ENCODE measurements around the gene ITGA6. TPM values are rescaled to one million over a fixed set of nuclear protein-coding genes. Genes with fewer than 3 reads are reported as not detected.

The ITGA6 gene
- total RNA-seq, 2 donors from 2014 or later: 38.0 to 47.1 TPM

DNA sequence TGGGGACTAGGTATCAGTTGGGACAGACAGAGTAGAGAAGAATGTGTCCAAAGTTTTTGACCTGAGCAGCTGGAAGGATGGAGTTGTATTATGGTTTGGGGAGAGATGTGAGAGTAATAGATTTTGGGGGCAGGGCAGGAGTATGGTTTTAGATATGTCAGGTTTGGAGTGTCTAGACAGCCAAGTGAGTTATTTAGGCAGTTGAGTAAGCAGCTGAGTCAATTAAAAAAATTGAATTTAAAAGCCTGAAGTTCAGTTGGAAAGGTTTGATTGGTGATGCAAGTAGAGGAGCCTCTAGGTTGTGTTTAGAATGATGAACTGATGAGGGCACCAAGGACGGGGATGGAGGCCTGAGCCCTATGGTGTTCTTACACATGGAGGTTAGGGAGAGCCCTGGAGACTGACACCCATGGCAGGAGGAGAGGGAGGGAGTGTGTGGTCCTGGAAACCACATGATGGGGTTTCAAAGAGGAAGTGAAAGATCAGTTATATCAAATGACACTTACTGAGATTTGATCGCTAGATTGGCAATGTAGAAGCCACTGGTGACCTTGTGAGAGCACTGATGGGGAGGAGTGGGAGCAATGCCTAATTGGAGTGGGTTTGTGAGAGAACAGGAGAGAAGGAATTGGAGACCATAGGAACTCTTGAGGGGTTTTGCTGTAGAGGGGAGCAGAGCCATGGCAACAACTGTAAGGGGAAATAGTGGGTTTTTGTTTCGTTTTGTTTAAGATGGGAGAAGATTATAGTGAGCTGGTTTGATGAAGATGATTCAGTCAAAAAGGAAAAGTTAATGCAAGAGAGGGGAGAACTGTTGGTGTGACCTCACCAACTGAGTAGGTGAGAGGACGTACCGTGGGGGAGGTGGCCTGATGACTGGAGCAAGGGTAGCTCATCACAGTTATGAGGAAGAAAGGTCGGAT lies 10.3 kb downstream of the ITGA6 start:
- intact Hi-C loops (cut with DNase I): no loop called here
- no peak for DNase-seq (ENCODE audit: low spot score)

DNA sequence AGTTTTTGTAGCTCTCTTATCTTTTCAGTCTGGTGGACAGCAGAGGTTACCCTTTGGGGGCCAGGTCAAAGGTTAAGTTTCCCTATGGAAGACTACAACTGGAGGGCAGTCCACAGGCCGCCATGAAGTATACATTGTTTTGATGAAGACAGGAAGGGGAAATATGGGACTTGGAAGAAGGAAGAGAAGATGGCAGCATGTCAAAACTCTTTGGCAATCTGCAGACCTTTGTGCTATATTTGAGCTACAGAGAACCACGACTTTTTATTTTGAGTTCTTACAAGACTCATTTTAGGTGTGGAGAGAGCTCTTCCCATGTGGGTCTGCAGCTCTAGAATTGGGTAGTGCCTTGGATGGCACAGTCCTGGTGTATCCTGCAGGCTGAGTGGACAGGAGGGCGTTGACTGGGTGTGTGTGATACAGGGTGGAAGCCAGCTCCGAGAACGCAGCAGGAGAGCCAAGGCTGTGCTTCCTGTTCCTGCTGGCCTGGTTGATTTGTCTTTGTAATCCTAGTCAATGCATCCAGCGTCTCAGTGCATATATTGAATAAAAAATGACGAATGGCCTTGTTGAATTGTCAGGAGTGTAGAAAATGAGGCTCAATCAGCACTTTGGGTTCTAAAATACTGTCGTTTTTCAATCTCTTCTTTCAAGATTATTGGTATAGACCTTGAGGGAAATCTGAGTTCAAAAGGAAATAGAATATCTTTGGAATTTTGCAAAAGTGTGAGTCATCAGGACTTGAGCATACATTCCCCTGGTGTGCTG lies 11.5 kb downstream of the ITGA6 start:
- intact Hi-C loops (cut with DNase I): no loop called here
- no peak for DNase-seq (ENCODE audit: low spot score)

DNA sequence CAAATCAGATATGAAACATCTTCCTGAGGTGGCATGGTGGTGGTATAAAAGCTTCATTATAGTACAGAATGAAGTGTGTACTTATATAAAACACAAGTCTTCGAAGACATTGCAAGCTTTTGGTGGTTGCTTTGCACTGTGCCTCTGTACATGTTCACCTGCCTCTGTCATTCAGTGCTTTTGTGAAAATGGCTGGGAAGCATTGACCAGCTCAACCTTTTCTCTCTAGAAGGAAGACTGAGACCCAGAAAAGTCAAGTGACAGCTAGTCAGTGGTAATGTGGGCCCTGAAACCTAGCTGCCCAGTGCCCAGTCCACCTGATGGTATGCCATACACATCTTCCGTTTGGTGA lies 12.1 kb downstream of the ITGA6 start:
- intact Hi-C loops (cut with DNase I): no loop called here
- no peak for DNase-seq (ENCODE audit: low spot score)

DNA sequence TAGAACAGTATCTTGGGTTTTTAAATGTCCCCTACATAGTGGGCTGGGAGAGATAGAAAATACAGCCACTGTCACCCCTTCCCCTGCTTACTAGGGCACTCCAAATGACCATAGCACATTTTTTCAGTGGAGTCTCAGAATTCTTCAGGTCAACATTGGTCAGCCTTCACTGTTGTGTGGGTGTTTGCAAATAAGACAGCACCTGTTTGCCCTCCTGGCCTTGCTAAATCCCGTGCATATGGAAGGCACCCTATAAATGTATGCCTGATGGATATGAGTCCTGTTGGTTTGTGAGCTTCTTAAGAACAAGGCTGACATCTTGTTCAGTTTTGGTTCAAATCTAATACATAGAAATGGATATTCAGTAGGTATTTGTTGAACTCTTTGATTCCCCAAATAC lies 12.5 kb downstream of the ITGA6 start:
- DNase-seq (ENCODE audit: low spot score): no peak
- intact Hi-C loops (cut with DNase I): no loop called here

DNA sequence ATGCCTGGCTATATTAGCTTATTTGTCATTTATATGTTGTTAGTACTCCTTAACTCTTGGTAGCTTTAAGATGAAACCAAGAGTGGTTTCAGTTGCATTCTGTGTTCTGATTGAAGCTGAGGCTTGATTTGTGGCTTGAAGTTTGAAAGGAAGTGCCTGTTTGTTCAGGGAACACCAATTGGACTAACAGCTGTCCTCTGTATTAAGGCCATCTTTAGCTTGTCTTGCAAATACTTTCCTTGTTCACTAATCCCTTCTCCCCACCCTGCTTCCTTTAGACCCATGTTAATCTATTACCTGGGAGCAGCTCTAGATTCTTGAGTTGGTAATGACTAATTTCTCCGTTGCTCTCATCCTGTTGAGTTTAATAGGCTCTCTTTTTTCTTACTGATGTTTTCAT lies 13.4 kb downstream of the ITGA6 start:
- intact Hi-C loops (cut with DNase I): no loop called here
- DNase-seq (ENCODE audit: low spot score): no peak

DNA sequence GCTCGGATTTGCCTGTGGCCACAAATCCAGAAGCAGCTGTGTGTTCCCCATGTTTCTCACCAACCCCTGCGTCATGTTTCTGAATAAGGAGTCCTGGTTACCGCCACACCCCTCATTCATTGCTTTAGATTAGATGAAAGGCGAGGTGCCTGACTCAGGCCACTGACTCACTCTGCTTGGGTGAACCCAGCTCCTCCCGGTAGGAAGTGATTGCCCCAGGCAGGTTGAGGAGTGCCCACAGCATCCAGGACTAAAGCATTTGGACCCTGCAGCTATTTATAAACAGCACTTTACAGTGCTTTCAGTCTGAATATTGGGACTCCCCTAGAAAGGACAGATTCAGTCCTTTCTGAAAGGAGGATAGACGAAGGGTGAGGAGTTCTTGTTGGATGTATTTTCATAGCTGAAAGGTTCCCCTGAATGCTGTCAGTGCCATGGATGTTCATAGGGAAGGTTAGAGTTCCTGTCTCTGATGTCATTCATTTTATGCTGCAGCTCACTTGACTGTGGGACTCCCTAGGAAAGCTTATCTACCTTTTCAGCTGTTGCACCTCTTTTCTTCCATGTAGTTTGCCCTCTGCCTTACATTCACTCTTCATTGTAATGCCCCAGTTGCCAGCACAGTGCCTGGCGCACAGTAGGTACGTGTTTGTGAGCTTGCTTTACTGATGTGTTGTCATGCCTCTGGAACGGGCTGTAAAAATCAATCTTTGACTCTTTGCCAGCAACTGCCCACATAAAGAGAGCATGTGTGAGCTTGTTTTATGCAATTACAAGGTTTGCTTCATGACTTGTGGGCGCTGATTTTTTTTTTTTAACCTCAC lies 14.9 kb downstream of the ITGA6 start:
- no peak for DNase-seq (ENCODE audit: low spot score)
- intact Hi-C loops (cut with DNase I): no loop called here

DNA sequence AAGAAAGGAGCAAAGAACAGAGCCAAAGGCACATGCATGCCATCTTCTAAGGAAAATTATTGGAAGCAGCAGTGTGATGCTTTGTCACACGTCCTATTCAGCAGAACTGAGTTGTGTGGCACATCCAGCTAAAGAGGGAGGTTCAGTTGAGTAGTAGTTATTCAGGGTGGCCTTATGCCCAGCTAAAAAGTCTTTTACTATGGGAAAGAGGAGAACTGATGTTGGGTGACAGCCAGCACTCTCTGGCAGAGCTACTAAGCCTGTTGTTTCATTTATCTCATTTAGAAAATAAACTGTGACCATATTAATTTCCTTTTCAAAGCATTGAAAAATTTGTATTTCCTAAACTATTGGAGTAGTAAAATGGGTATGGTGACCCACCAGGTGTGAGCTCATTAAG lies 18.5 kb downstream of the ITGA6 start:
- DNase-seq (ENCODE audit: low spot score): no peak
- intact Hi-C loops (cut with DNase I): no loop called here

DNA sequence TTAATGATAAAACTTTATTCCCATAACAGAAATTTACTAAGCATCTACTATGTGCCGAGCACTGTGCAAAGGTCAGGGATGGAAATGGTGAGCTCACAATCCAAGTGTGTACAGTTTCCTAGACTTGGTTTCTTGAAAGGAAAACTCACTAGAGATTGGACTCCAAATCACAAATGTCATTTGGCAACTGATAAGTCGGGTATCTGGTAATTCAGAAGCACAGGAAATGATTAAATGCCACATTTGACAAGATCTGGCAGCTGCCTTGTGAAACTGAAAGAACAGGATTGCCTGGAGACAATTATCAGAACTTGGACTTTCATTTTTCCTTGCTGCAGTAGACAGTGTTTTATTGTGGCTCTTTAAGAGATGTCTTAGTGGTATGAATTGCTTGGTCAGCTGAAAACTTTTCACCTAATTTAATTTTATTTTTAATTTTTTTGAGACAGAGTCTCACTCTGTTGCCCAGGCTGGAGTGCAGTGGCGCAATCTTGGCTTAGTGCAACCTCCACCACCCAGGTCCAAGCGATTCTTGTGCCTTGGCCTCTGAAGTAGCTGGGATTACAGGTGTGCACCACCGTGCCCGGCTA lies 19.2 kb downstream of the ITGA6 start:
- DNase-seq (ENCODE audit: low spot score): no peak
- intact Hi-C loops (cut with DNase I): no loop called here

DNA sequence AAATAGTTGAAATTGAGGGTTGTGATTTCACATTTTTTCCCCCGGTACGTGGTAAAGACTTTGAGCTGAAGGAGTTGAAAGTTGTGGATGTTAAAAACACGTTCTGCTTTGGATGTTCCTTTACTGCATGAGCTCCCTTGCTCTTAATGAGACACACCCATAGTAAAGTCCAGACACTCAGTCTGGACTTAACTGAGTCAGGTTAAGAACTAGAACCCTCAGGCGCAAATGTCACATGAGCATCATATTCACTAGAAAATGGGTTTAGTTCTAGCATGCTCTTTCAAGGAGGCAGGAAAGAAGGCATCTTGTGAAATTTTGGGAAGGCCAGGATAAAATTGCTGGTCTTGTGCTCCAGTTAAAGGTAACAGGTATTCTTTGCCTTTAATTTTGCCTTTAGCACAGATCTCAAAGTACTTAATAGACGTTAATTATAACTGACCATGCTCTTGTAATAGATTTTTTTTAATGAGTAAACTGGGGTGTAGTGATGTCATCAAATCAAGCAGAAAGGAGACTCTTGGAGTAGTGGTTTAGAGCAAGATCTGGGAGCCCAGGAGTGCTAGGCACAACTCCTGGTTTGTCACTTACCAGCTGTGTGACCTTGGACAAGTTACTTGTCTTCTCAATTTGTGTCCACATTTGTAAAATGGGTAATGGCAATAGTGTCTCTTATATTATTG lies 20.6 kb downstream of the ITGA6 start:
- intact Hi-C loops (cut with DNase I): no loop called here
- DNase-seq (ENCODE audit: low spot score): no peak

DNA sequence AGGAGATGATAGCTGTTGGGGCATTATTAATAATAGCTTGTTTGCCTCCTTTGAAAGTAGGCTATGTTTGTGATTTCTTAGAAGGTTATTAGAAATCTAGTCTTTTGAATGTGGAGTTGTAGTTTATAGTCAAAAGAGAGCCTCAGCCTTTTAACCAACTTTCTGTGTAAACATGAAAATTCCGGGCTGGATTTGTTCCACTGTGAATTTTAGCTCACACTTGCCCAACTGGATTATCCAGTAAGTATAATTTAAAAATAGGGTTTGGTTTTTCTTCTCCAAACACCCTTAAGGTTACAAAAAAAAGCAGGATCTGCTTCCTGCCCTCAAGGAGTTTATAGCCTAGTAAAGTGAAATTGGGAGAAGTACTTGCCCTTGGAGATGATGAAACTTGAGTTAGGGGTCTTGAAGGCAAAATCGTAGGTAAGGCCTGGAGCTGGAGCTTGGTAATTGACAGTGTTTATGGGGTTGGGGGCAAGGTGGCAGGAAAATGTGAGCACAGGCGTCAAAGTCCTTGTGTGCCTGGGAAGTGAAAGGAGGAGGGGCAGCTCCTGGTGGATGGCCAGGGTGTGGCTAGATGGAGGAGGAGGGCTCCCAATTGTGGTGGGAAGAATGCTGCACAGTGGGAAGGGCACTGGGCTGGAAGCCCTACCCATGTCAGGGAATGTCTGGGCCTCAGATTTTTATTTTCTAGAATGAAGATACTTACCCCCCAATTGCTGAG lies 21.3 kb downstream of the ITGA6 start:
- no peak for DNase-seq (ENCODE audit: low spot score)
- intact Hi-C loops (cut with DNase I): no loop called here

DNA sequence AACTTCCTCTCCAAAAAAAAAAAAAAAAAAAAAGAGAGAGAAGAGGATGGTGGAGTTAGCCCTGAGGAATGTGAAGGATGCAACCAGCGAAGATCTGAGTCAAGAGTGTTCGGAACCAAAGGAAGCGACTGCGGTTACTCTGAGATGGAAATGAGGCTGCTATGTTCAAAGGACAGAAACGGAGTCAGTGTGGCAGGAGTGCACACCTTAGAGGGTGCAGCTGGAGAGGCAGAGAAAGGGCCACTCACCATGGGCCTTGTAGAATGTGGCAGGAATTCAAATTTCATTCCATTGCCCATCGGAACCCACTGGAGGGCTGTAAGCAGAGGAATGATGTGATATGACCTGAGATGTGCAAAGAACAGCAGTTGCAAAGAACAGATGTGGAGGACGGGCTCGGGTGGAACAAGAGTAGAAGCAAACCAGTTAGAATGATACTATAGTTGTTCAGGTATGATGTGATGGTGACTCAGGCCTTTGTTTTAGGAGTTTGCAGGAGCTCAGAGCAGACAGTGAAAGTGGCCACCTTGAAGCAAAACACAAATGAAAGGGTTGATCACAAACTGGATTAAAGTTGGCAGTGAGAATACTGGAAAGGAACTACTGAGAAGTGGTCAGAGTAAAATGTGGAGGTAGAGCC lies 22.6 kb downstream of the ITGA6 start:
- intact Hi-C loops (cut with DNase I): no loop called here
- DNase-seq (ENCODE audit: low spot score): no peak

DNA sequence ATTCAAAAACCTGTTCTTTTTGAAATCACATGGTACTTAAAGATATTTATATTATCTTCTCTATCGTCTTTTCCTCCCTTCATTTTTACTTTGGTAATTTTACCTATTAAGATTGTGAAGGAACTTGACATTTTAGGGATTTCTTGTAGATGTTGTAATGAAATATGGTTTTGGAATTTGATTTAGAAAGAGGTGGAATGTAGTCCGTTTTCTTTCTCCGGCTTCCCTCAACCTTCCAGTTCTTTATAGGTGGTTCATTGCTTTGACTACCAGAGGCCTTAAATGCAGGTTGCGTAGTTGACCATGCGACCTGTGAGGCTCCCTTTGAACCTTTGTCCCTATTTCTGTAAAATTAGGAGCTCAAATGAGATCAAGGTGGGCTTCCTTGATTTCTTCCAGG lies 24.5 kb downstream of the ITGA6 start:
- no peak for DNase-seq (ENCODE audit: low spot score)
- intact Hi-C loops (cut with DNase I): no loop called here

DNA sequence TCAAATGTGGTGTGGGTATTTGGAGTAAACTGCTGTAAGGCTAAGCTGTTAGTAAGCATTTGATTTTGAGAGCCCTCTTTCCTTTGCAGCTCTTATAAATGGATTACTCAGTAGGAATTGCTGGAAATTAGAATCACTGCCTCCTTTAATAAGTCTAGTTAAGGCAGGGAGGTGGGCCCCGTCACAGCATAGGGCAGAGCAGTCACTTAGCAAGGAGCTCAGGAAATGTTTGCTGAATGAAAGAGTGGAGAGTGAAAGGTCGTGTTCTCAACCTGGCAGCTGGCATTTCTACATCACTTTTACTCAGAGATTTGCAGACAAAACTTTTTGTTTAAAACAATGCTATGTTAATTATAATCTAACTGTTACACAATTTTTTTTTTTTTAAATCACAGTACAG lies 25.5 kb downstream of the ITGA6 start:
- intact Hi-C loops (cut with DNase I): no loop called here
- DNase-seq (ENCODE audit: low spot score): no peak

DNA sequence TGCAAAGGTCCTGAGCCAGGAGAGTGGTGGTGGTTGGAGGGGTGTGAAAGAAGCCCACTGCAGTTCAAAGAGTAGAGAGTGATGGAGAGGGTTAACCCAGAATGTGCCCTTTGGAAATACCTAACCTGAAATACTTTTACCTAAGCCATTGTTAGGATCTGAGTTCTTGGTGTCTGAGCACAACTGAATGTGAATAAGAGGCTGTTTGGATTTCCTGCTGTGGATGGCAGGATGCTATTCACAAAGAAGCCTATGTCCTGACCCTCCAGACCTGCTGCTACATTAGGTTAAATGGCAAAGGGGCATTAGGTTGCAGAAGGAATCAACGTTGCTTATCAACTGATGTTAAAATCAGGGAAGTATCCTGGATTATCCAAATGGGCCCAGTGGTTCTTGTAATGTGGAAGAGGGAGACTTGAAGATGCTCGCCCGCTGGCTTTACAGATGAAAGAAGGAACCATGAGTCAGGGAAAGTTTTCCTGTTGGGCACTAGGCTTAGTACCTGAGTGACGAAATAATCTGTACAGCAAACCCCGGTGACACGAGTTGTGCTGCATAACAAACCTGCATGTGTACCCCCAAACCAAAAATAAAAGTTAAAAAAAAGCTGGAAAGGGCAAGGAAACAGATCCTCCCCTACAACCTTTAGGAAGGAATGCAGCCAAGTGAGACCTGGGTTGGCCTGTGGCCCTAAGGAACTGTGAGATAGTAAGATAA lies 27.2 kb downstream of the ITGA6 start:
- no peak for DNase-seq (ENCODE audit: low spot score)
- intact Hi-C loops (cut with DNase I): no loop called here

DNA sequence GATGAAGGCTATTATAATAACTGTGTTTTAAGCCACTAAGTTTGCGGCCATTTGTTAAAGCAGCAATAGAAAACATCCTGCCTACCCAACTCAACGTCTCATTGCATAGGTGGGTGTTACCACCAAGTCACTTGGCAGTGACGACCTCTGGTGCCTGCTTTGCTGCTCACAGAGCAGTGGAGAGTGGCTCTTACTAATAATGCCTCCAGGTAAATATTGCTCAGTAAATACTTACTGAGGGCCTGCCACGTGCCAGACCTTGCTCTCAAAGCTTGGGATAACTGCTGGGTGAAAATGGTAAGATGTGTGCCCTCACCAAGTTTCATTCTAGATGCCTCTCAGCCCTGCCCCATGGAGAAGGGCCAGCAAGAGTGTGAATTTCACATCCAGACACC lies 27.7 kb downstream of the ITGA6 start:
- intact Hi-C loops (cut with DNase I): no loop called here
- no peak for DNase-seq (ENCODE audit: low spot score)

DNA sequence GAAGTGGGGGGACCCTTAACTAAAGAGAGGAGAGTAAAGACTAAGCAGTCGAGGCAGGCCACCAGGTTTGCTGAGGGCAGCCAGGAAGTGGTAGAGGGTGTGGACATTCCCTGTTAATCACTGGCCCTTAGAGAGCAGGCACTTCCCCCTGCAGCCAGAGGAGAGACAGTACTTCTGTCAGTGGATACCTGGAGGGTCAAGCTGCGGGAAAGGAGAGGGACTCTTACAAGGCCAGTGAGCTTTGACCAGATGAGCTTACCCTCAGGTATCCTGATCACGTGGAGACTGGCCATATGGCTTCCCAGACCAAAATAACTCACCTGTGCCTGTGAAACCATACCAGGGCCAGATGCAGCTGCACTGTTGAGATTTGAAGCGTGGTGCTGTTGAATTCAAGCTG lies 28.6 kb downstream of the ITGA6 start:
- intact Hi-C loops (cut with DNase I): no loop called here

DNA sequence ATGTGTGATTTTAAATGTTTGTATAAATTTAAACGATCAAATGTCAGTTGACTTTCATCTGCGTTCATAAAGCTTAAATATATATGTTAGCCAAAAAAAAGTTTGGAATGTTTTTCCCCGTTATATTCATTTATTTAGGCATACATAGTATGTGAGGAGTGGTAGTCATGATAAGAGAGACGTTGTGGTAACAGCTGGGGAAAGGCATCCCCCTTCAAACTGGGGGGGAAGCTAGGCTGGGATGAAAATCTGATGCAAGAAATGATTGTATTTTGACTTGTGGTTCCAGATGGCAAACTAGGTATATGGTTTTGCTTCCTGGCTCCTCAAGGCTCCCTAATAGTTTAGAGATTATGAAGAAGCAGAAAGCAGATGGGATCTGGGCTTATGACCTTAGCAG lies 30.1 kb downstream of the ITGA6 start:
- intact Hi-C loops (cut with DNase I): no loop called here

More for the DNA sequence above, 28.6 kb downstream of the ITGA6 start:
- no peak for DNase-seq (ENCODE audit: low spot score)

More for the DNA sequence above, 30.1 kb downstream of the ITGA6 start:
- DNase-seq (ENCODE audit: low spot score): no peak

Data from posterior vena cava (tissue), 2 donors.